Measurements from ENCODE around the gene JADE2.
"Not testable (repeated sequence)": the region's sequence is repeated elsewhere in the genome, so short reads cannot be mapped to it uniquely, and the experiment has no call there.

JADE2 gene

GRCh38 chr5:134508521-134509195, 16.8 kb upstream of the JADE2 start:
- no peak for DNase-seq

GRCh38 chr5:134509308-134510040, 16.0 kb upstream of the JADE2 start:
- no peak for DNase-seq

DNA sequence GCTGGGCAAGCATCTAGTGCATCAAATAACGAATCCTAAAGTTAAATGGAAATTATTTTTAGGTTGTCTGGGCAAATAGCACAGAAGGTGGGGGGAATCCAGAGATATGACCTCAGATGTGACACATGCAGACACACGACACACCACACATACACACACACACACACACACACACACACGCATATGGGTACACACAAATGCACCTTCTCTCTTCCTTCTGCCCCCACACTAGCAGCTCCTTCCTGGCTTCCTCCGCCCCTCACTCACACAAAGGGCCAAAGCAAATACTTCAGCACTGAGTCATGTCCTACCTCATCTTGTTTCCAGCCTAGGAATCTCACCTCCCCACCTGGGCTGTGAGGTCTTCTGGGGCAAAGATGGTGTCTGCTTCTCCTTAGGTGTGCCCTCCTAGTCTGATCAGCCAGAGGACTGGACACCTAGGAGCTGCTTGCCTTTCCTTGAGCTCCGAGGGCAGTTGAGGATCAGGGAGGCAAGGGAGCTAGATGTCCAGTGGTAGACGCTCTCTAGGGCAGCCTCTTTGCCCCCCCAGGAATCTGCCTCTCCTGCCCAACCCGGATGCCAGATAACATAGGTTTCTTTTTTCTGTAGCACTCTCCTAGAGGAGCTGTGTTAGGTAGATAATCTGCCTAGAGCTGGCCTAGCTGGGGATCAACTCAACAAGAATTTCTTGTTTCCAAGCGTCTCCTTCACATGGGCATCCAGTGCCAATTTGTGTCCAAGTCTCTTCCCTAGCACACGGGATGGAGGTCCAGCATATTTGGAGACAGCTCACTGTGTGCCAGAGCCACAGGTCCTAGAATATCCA, 14.3 kb upstream of the JADE2 start:
- DNase-seq = no peak

- no peak for DNase-seq
Observed at GRCh38 chr5:134511796-134512660, 13.4 kb upstream of the JADE2 start.

DNA sequence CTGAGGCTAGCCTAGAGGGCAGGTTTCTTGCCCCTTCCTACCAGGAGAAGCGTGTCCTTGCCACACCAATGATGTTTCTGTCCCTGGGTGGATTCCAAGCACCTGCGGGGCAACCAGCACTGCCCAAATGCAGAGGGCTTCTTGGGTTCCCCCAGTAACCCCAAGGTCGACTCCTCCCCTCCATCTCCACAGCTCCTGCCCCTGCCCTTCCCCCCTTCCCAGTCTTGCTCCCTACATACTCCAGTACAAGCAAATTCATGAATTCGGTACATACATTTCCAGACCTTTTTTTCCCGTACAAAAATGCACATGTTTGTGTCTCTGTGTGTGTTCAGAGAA, 12.8 kb upstream of the JADE2 start:
- DNase-seq = no peak

- no peak for DNase-seq
Observed at GRCh38 chr5:134515801-134516200, 9.7 kb upstream of the JADE2 start.

GRCh38 chr5:134516984-134517383, 8.5 kb upstream of the JADE2 start:
- not testable (repeated sequence) for DNase-seq

DNA sequence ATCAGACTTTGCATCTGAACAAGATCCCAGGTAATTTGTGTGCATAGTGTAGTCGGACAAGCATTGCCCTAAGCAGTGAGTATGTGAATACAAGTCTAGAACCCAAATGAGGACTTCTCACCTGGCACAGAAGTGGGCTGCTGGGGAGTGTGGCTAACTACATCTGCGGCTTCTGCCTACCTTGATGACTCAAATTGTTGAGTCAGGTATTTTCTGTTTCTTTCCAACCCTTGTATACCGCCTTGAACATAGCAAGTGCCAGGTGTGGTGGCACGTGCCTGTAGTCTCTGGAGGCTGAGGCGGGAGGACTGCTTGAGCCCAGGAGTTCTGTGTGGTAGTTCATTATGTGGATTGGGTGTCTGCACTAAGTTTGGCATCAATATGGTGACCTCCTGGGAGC, 7.9 kb upstream of the JADE2 start:
- DNase-seq = no peak

GRCh38 chr5:134519989-134520388, 5.5 kb upstream of the JADE2 start:
- DNase-seq = no peak

- DNase-seq = no peak
Observed at GRCh38 chr5:134521841-134522240, 3.6 kb upstream of the JADE2 start.

DNA sequence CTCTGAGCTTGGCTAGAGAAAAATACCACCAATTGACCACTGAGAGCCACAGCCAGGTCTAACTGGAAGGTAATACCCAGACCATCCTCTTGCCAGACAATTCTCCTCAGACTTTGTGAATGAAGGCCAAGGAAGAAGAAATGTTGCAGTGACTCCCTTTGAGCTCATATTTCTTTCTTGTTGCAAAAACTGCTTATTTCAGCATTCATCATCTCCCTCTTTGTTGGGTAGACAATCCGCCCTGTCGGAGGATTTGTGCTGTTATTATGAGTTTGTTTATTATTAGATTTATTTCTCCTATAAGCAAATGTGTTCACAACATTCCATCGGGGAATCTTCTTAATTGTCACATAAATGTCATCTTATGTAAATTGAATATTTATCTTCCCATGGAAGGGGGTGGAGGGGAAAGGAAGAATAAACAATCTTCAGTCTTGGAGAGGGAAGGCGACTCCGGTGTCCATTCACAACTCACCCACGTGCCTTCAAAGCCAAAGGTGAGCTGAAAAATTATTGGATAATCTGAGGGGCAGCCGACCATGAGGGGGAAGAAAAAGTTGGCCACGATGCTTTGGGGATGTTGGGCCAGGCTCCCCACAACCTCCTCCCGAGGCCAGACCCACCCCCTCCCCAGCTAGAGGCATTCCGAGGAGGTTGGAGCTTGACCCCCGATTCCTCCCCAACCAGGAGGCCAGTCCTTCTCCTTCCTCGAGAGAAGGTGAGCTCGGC, 1.8 kb upstream of the JADE2 start:
- DNase-seq = no peak

DNA sequence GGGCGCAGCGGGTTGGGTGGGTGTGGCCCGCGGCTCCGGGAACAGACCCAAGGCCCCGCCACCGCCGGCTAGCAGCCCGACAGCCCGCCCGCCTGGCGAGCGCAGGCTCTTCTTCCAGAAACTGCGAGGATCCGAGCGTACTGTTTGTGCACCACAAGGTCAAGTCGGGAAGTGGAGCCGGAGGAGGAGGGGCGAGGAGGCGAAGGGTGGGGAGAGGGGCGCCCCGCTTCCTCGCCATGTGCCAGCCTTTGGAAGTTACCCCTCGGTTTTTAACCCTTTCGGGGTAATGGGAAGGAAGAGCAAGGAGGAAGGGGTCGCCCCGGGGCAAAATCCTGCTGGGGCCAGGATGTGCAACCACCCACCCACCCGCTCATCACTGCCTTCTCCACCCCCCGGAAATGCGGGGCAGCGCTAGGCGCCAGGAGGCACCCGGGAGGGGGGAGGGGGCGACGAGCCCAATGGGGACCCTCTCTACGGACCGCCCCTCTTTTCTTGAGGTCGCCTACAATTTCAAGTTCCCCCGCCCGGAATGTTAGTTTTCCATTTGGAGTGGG, 1.1 kb upstream of the JADE2 start:
- no peak for DNase-seq

GRCh38 chr5:134525683-134526482, 413 bp downstream of the JADE2 start:
- no peak for DNase-seq

DNA sequence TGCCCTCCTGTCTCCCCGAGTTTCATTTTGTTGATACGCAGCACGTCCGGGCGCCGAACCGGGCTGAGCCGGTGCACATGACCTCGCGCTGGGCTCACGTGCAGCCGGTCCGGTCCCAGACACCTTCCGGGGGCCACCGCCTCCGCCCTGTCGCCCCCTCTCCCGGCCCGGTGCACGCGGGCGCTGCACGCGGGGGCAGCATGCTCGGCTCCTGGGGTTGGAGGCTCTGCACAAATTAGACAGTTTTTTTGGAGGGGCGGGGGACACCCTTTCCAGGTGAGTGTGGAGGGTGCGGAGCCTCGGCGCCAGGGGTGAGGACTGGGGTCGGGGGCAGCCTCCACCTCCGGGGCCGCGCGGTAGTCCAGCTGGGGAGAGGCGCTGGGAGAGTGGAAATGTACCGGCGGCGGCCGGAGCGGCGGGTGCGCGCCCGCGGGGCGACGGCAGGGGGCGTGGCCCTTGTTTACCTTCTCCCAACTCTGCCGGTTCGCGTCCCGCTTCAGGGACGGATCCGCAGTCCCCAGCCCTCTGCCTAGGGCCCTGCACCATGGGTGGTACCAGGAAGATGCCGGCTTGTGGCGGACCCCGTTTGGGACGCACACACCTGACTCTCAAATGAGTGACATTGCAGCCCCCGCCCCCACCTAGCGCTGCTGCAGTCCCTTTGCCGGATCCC, 1.1 kb downstream of the JADE2 start:
- no peak for DNase-seq

DNA sequence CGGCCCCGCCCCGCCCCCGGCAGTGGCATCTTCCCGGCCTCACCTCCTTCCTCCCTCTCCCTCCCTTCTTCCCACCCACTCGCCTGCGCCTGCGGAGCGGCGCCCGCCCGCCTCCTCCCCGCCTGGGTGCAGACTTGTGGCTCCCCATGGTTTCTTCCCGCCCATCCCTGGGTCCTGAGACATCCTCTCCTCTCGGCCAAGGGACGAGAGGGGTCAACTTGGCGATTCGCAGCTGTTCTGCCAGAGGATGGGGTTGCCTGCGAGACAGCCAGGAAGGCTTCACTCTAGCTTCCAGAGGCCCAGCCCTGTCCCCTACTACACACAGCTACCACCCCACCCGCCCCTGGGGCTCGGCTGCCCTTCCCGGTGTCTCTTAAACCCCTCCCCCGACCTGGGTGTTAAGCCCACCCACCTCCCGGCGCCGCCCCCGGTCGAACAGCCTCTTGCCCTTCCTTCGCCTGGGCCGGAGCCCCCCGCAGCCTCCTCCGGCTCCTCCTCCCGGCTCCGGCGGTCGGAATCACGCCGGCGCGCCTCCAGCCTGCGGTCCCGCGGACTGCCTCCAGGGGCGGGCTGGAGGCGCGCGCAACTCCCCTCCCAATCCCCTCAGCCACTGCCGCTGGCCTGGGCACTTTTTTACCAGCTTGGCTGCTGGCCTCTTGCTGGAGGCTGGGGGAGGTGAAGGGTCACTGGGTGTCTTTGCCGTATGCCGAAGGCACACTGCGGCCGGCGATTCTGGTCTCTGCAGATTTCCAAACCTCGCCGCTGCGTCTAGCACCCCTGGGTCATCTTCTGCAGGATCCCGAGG, 1.9 kb downstream of the JADE2 start:
- peak; percentile 12 for DNase-seq

DNA sequence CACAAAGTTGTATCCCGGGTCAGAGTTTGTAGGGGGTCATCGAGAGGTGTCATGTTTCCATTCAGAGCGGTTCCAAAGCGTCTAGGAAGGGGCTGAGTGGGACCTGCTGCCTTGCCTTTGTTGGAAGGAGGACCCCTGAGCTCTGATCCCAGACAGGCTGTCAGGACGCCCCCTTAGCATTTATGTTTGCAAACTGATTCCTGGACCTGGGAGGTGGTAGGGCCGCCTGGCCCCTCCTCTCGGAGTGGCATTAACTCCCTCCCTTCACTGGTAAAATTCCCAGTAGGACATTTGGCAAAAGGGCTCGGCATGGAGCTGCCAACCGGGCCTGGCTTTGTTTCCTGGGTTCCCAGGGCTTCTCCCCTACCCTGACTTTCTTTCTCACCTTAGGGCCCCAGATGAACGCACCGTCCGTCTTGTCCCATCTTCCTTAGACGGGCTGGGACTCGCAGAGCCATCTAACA, 2.5 kb downstream of the JADE2 start:
- DNase-seq = no peak

DNA sequence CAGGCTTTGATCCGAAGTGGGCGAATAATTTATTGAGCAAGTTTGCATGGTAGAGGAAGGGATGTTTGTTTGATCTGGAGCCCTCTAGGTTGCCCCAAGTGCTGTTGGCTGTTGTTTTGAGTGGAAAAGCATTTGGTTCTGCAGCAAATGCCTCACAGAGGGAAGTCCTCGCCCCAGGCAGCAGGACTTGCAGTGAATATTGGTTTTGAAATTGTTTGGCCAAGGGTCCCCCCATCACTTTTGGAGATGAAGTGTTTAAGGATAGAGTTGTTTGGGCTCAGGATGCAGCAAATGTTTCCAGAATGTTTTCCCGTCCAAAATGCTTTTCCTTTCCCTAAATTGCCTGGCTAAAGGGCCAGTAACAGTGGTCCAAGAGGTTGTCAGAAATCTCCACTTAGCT, 3.1 kb downstream of the JADE2 start:
- DNase-seq = no peak

GRCh38 chr5:134529460-134529859, 4.0 kb downstream of the JADE2 start:
- DNase-seq = no peak

- DNase-seq = no peak
Observed at GRCh38 chr5:134530301-134531077, 5.0 kb downstream of the JADE2 start.
